Glutamatergic neuron (in vitro differentiated cells): ENCODE results near the gene TUBGCP6. TPM values are rescaled to one million over a fixed set of nuclear protein-coding genes. Genes with fewer than 3 reads are reported as not detected.

ENCODE experiments used
- DNase-seq: peaks from one replicate; pipeline ENCODE4 v3.0.0; 2022
- H3K27ac Mint-ChIP-seq: one replicate; pipeline ENCODE4 v1.8.0; 2020; ENCODE audit warnings: mild to moderate bottlenecking, mixed read lengths, inconsistent platforms; ENCODE audit not compliant: unreplicated experiment
- H3K27me3 Mint-ChIP-seq: one replicate; pipeline ENCODE4 v1.8.0; 2020; ENCODE audit warnings: mild to moderate bottlenecking, moderate library complexity, mixed read lengths, inconsistent platforms; ENCODE audit not compliant: unreplicated experiment
- H3K36me3 Mint-ChIP-seq: one replicate; pipeline ENCODE4 v1.8.0; 2020; ENCODE audit warnings: mild to moderate bottlenecking, mixed read lengths, inconsistent platforms; ENCODE audit not compliant: unreplicated experiment
- H3K4me1 Mint-ChIP-seq: one replicate; pipeline ENCODE4 v1.8.0; 2020; ENCODE audit warnings: mild to moderate bottlenecking, low read depth, mixed read lengths, inconsistent platforms; ENCODE audit not compliant: unreplicated experiment
- H3K4me3 Mint-ChIP-seq: one replicate; pipeline ENCODE4 v1.8.0; 2020; ENCODE audit warnings: mild to moderate bottlenecking, mixed read lengths, inconsistent platforms; ENCODE audit not compliant: unreplicated experiment
- H3K9me3 Mint-ChIP-seq: one replicate; pipeline ENCODE4 v1.8.0; 2020; ENCODE audit warnings: mild to moderate bottlenecking, moderate library complexity, mixed read lengths, inconsistent platforms; ENCODE audit not compliant: unreplicated experiment
- CTCF ChIP-seq: fragments of 200-600 bp; sonication (generic); IDR thresholded peaks from one replicate; pipeline ENCODE4 v1.5.0; 2021; ENCODE audit not compliant: partially characterized antibody, unreplicated experiment
- total RNA-seq: library from RNA; stranded (reverse); fragmentation: NEBNext Ultra II Directional; extraction: Animal tissue kit (Norgen Biotek cat#: 25700); gene quantifications from one replicate; pipeline ENCODE4 v1.2.1, GENCODE V29; 2021; ENCODE audit not compliant: unreplicated experiment

TUBGCP6 gene
- total RNA-seq, 1 donor from 2014 or later, result 51.0 TPM

GRCh38 chr22:50219800-50220602, 24.8 kb downstream of the TUBGCP6 start:
- H3K27ac Mint-ChIP-seq, result no peak overlapping the region
- no peaks in the 10 kb centered on the region for H3K36me3 Mint-ChIP-seq
- DNase-seq, result no peak
- TF ChIP-seq CTCF, result no peak
- H3K27me3 Mint-ChIP-seq, result peaks cover 12% of the 10 kb centered on the region
- peaks cover 18% of the 10 kb centered on the region for H3K9me3 Mint-ChIP-seq
- H3K4me1 Mint-ChIP-seq, result no peaks in the 10 kb centered on the region
- no peak overlapping the region for H3K4me3 Mint-ChIP-seq

GRCh38 chr22:50218996-50219727, 25.7 kb downstream of the TUBGCP6 start:
- H3K9me3 Mint-ChIP-seq, result peaks cover 14% of the 10 kb centered on the region
- H3K4me3 Mint-ChIP-seq, result no peak overlapping the region
- TF ChIP-seq CTCF, result no peak
- DNase-seq, result no peak
- peaks cover 4% of the 10 kb centered on the region for H3K36me3 Mint-ChIP-seq
- peaks cover 15% of the 10 kb centered on the region for H3K27me3 Mint-ChIP-seq
- H3K4me1 Mint-ChIP-seq, result no peaks in the 10 kb centered on the region
- H3K27ac Mint-ChIP-seq, result no peak overlapping the region

- H3K9me3 Mint-ChIP-seq, result peaks cover 13% of the 10 kb centered on the region
- H3K4me1 Mint-ChIP-seq, result no peaks in the 10 kb centered on the region
- H3K27ac Mint-ChIP-seq, result no peak overlapping the region
- peaks cover 17% of the 10 kb centered on the region for H3K27me3 Mint-ChIP-seq
- H3K36me3 Mint-ChIP-seq, result peaks cover 5% of the 10 kb centered on the region
- TF ChIP-seq CTCF, result no peak
- no peak overlapping the region for H3K4me3 Mint-ChIP-seq
- no peak for DNase-seq
Observed at GRCh38 chr22:50218153-50218995, 26.4 kb downstream of the TUBGCP6 start.

- peak; percentile 15 for DNase-seq
- Mint-ChIP-seq H3K27me3 (peaks cover 17% of the 10 kb centered on the region), H3K27ac (no peak overlapping the region), H3K36me3 (peaks cover 12% of the 10 kb centered on the region), H3K9me3 (peaks cover 13% of the 10 kb centered on the region), H3K4me3 (no peak overlapping the region), H3K4me1 (no peaks in the 10 kb centered on the region)
- no peak for TF ChIP-seq CTCF
Observed at GRCh38 chr22:50217543-50218152, 27.2 kb downstream of the TUBGCP6 start.
